Measurements from ENCODE around the gene SHISA9. TPM values are rescaled to one million over a fixed set of nuclear protein-coding genes. Genes with fewer than 3 reads are reported as not detected.

Gene SHISA9
- total and polyA plus RNA-seq, 2 donors (not counting 1 experiment from before 2014, with no cell fraction given), result 0.03 to 0.07 TPM

DNA sequence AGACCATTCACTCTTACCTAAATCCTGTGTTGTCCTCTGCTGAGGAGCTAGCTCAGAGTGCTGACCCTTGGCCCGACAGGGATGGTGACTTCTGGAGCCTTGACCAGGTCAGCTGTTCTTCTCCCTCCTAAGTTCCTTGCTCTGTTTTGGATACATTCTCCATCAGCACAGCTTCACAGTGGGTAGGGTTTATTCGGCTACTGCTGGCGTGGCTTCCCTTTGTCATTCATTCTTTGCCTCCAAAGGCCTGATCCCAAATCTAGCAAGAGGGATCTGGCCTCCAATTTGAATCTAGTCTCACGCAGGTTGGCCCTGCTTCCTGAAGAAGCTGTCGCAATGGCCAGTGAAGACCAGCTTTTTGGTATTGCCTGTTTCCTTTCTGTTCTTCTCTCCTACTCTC lies 116.6 kb downstream of the SHISA9 start:
- Histone ChIP-seq H3K4me1 (ENCODE audit: control insufficient read depth in 2 of 2, insufficient read depth in 2 of 2, low read length in 2 of 2) (no peaks in the 10 kb centered on the region), H3K79me2 (ENCODE audit: control insufficient read depth, insufficient read depth, low read length) (no peaks in the 10 kb centered on the region), H3K27ac (ENCODE audit: low read length in 2 of 2) (no peak overlapping the region), H3K9me3 (ENCODE audit: control extremely low read depth in 1 of 3, control insufficient read depth in 2 of 3, insufficient read depth in 1 of 3, low read length in 2 of 3) (peaks cover 0 to 7% (median 0%) of the 10 kb centered on the region in 3 donors), H3K4me3 (ENCODE audit: control extremely low read depth in 1 of 5, extremely low read depth in 1 of 5, insufficient read depth in 1 of 5, low read depth in 2 of 5, low read length in 4 of 5) (no peak overlapping the region), H2AFZ (ENCODE audit: insufficient read depth, low read depth, low read length, poor library complexity, severe bottlenecking) (no peak overlapping the region), H4K20me1 (ENCODE audit: control insufficient read depth, insufficient read depth, low read length, poor library complexity, severe bottlenecking) (no peaks in the 10 kb centered on the region), H3K36me3 (replicated peaks in 1 of 2; ENCODE audit: control extremely low read depth in 1 of 2, control insufficient read depth in 1 of 2, extremely low read depth in 1 of 2, insufficient read depth in 2 of 2, low read length in 1 of 2) (no peaks in the 10 kb centered on the region), H3K9ac (ENCODE audit: low read length) (no peak overlapping the region), H3K27me3 (replicated peaks in 1 of 4; ENCODE audit: control extremely low read depth in 1 of 4, control insufficient read depth in 3 of 4, insufficient read depth in 4 of 4, low read length in 3 of 4) (no peaks in the 10 kb centered on the region), H3K4me2 (replicated peaks; ENCODE audit: low read depth, low read length, poor library complexity, severe bottlenecking) (no peak overlapping the region)
- H3K4me1 Mint-ChIP-seq, result no peaks in the 10 kb centered on the region
- DNase-seq (no peak), ATAC-seq (ENCODE audit: low read depth) (no peak)
- CTCF ChIA-PET, result no interaction called here
- H3K27me3 Mint-ChIP-seq, result no peaks in the 10 kb centered on the region
- no peak for TF ChIP-seq CTCF (IDR thresholded peaks at IDR 0.05)
- no peak for TF ChIP-seq EZH2 (IDR thresholded peaks at IDR 0.05; ENCODE audit: borderline replicate concordance, insufficient read depth, low read depth, low read length, poor library complexity, severe bottlenecking)
- 69% methylated on average over 4 of the region's 5 CpGs for WGBS (ENCODE audit: insufficient coverage)
- intact Hi-C loops (cut with micrococcal nuclease), result no loop called here
- no peak overlapping the region for H3K27ac Mint-ChIP-seq
- no peak overlapping the region for H3K4me3 Mint-ChIP-seq
- POLR2A ChIA-PET, result no interaction called here
- no peaks in the 10 kb centered on the region for H3K9me3 Mint-ChIP-seq (ENCODE audit: insufficient read depth)

- Histone ChIP-seq H2AFZ (ENCODE audit: insufficient read depth, low read depth, low read length, poor library complexity, severe bottlenecking) (no peak overlapping the region), H3K36me3 (replicated peaks in 1 of 2; ENCODE audit: control extremely low read depth in 1 of 2, control insufficient read depth in 1 of 2, extremely low read depth in 1 of 2, insufficient read depth in 2 of 2, low read length in 1 of 2) (no peaks in the 10 kb centered on the region), H3K4me1 (ENCODE audit: control insufficient read depth in 2 of 2, insufficient read depth in 2 of 2, low read length in 2 of 2) (no peaks in the 10 kb centered on the region), H3K79me2 (ENCODE audit: control insufficient read depth, insufficient read depth, low read length) (no peaks in the 10 kb centered on the region), H3K4me3 (ENCODE audit: control extremely low read depth in 1 of 5, extremely low read depth in 1 of 5, insufficient read depth in 1 of 5, low read depth in 2 of 5, low read length in 4 of 5) (no peak overlapping the region), H3K27me3 (replicated peaks in 1 of 4; ENCODE audit: control extremely low read depth in 1 of 4, control insufficient read depth in 3 of 4, insufficient read depth in 4 of 4, low read length in 3 of 4) (no peaks in the 10 kb centered on the region), H3K9ac (ENCODE audit: low read length) (no peak overlapping the region), H3K4me2 (replicated peaks; ENCODE audit: low read depth, low read length, poor library complexity, severe bottlenecking) (no peak overlapping the region), H3K27ac (ENCODE audit: low read length in 2 of 2) (no peak overlapping the region), H3K9me3 (ENCODE audit: control extremely low read depth in 1 of 3, control insufficient read depth in 2 of 3, insufficient read depth in 1 of 3, low read length in 2 of 3) (peaks cover 0 to 11% (median 0%) of the 10 kb centered on the region in 3 donors), H4K20me1 (ENCODE audit: control insufficient read depth, insufficient read depth, low read length, poor library complexity, severe bottlenecking) (no peaks in the 10 kb centered on the region)
- DNase-seq (no peak), ATAC-seq (ENCODE audit: low read depth) (no peak)
- WGBS (ENCODE audit: insufficient coverage), result 85% methylated on average over 6 of the region's 7 CpGs
- ChIA-PET POLR2A (no interaction called here), CTCF (no interaction called here)
- H3K4me1 Mint-ChIP-seq, result no peaks in the 10 kb centered on the region
- no peak overlapping the region for H3K4me3 Mint-ChIP-seq
- no peaks in the 10 kb centered on the region for H3K9me3 Mint-ChIP-seq (ENCODE audit: insufficient read depth)
- H3K27ac Mint-ChIP-seq, result no peak overlapping the region
- no peaks in the 10 kb centered on the region for H3K27me3 Mint-ChIP-seq
- TF ChIP-seq EZH2 (IDR thresholded peaks at IDR 0.05; ENCODE audit: borderline replicate concordance, insufficient read depth, low read depth, low read length, poor library complexity, severe bottlenecking) (no peak), CTCF (IDR thresholded peaks at IDR 0.05) (no peak)
- intact Hi-C loops (cut with micrococcal nuclease), result no loop called here
Observed at GRCh38 chr16:13021996-13022395, 120.6 kb downstream of the SHISA9 start.
